DMS153 treated with DMSO at 0.1 percent for 48 hours (cell line): Measurements from ENCODE around the gene HEATR9.
A peak's percentile ranks its signal among the peaks of the same experiment; 100 is the strongest.

Source experiments
- DNase-seq: peaks from one replicate; lab custom pipeline; 2025; ENCODE audit not compliant: unreplicated experiment; lab: John Stamatoyannopoulos, UW

Gene HEATR9

GRCh38 chr17:35866341-35866950, 2.2 kb downstream of the HEATR9 start:
- DNase-seq = no peak

DNA sequence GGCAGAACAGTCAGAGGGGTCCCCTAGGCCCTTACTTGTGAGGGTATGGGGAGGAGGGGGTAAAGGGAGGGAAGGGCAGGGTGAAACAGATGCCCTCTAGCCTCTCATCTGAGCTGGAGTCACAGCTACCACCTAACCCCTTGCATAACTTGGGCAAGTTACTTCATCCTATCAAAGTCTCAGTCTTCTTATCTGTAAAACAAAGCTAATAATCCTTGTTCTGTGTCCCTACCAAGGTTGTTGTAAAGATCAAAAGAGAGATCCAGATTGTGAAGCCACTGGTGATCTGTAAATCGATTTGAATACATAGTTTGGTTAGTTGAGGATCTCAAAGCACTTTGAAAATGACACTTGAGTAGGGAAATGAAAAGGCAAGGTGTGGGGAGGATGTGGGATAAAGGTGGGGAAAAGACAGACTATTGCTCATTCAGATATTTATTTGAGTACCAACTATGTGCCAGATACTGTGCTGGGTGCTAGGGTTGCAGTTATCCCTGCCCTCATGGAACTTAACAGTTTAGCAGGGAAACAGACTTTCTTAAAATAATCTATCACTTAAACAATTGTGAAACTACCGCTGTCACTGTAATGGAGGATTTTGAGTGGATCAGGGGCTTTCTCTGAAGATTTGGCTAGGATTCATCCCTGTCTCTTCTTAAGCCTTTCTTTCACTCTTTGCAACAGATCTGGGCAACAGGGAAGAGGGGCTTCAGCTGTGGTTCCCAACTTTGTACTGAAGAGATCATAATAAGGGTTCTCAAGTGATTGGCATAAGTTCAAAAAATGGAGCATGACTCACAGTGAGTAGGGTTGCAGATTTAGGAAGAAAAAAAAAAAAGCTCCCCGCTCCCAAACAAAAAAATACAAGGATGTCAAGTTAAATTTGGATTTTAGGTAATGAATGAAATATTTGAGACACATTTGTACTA, 3.0 kb downstream of the HEATR9 start:
- DNase-seq = no peak

DNA sequence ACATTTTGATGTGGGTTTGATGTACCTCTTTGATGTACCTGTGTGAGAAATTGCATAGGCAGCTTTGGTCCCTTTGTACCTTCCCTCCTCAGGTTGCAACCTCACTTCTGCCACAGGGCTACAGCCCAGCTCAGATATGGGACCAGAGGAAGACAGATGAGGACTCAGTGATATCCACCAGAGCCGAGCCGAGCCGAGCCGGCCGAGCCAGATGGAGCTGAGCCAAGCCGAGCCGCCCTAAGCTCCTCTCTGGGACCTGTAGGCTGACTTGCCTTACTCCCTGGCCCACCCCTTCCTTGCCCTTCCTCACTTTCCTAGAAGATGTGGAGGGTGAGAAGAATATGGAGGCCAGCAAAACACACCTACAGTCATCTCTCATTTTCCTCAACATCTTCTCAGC, 3.8 kb downstream of the HEATR9 start:
- no peak for DNase-seq

- DNase-seq = no peak
These were observed 12.1 kb downstream of the HEATR9 start for GRCh38 chr17:35856603-35857002.

- no peak for DNase-seq
These were observed 12.7 kb downstream of the HEATR9 start for GRCh38 chr17:35855965-35856364.

DNA sequence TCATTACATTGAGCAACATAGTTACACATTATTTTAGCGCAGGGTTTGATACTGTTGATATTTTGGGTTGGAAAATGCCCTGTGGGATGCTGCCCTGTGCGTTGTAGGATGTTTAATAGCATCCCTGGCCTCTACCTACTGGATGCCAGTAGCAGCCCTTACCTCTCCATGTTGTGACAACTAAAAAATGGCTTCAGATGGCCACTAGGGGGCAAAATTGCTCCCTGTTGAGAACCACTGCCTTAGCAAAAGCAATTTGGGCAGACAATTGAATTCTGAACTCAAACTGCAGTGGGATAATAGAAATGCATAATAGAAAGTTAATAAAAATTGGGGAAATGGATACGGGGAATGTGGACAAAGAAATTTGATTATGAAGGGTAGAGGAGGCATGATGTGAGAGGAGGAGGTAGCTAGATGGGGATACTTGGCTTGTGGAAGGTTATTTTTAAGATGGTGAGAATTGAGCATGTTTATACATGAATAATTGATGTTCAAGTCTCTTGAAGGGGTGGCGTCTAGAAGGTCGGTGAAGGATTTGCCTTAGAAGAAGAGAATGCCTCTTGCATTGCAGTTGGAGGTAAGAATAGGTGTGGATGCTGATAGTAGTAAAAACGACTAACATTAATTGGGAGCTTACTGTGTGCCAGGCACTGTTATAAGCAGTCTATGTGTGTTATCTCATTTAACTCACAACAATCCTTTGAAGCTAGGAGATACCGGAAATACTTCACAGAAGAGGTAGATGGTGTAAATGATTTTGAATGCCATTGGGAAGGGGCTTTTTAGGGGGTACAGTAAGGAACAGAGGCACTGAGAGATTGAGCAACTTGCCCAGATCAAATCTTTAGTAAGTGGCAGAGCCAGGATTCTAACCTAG, 19.0 kb downstream of the HEATR9 start:
- peak; percentile 39 for DNase-seq

DNA sequence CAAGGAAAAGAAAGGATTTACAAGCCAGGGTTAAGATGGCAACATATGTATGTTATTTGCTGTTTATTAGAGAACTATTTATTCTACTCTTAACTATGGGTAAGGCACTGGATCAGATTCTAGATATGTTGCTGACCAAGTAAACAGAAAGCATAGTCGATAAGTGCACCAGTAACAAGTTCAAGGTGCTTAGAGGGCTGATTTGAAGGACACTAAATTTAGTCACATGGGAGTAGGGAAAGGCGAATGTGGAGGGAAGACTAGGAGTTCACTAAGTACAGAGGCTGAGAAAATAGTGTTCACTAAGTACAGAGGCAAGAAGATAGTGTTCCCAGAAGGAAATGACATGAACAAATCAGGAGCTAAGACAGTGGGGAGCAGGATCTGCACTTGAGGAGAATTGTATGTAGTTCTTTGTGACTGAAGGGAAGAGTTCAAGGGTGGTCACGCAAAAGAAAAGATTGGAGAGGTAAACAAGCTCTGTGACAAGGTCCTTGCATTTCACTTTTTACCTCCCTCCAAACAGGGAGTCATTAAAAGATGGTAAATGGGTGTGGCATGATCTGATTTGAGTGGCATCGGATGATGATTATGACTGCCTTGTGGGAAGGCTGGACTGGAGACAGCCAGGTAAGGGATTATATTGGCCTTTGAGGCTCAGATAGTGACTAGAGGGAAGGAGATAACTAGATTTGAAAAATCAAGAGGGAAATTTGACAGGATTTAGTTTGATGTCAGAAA, 20.9 kb downstream of the HEATR9 start:
- DNase-seq = no peak

DNA sequence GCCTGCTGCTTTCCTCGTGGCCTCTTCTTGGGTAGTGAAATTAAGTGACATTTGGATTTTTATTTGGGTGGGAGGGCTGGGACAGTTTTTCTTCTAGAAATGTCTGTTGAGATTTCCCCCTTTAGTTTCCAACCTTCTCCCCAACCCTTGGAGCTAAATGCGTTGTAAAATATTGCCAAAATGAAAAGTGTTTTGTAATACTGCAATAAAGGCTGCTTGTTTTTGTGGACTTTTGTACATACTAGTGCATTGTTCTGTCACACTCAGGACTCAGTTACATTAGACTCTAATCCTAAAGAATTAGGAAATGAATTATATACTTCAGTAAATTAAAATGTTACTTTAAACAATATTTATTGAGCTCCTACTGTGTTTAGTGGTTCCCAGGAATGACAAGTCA, 21.7 kb downstream of the HEATR9 start:
- DNase-seq = no peak

GRCh38 chr17:35846055-35846809, 22.5 kb downstream of the HEATR9 start:
- DNase-seq = no peak

GRCh38 chr17:35844547-35844946, 24.1 kb downstream of the HEATR9 start:
- DNase-seq = no peak

DNA sequence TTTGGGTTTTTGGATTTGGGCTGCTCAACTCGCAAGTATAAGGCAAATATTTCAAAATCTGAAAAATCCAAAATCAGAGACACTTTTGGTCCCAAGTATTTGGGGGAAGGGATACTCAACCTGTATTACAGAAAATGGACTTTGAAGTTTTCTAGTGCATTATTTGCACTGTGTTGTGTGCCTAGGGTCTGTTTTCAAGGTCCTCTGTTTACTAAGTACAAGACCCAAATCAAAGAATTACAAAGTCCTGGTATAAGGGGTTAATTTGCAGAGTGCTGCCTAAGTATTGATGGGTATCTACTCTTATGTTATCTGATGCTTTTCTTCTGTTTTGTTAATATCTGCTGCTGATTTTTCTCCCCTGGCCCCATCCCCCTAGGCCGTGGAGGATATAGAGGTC, 25.0 kb downstream of the HEATR9 start:
- no peak for DNase-seq

- no peak for DNase-seq
These were observed 26.5 kb downstream of the HEATR9 start for GRCh38 chr17:35842239-35842638.

DNA sequence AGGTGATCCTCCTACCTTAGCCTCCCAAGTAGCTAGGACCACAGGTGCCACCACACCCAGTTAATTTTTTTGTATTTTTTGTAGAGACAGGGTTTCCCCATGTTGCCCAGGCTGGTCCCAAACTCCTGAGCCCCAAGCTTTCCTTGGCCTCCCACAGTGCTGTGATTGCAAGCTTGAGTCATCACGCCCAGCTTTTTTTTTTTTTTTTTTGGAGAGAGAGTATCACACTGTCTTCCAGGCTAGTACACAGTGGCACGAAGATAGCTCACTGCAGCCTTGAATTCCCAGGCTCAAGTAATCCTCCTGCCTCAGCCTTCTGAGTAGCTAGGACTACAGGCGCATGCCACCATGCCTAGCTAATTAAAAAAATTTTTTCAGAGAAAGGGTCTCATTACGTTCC, 27.2 kb downstream of the HEATR9 start:
- DNase-seq = no peak

DNA sequence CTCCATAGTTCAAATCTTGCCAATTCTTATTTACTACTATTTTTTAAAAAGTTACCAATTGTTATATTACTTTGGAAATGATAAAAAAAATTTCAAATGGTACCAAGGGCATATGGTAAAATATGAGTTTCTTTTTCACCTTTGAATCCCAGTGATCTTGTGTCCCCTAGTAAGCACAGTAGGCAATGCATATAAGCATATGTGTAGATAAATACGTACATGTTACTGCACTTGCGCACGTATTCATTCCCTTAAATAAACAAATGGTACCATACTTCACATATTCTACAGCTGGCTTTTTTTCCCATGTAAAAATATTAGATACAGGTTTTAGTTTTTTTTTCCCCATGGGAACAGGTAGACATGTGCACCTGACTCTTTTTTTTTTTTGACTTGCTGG, 27.6 kb downstream of the HEATR9 start:
- DNase-seq = no peak

- DNase-seq = no peak
These were observed 43.5 kb downstream of the HEATR9 start for GRCh38 chr17:35825206-35825605.

DNA sequence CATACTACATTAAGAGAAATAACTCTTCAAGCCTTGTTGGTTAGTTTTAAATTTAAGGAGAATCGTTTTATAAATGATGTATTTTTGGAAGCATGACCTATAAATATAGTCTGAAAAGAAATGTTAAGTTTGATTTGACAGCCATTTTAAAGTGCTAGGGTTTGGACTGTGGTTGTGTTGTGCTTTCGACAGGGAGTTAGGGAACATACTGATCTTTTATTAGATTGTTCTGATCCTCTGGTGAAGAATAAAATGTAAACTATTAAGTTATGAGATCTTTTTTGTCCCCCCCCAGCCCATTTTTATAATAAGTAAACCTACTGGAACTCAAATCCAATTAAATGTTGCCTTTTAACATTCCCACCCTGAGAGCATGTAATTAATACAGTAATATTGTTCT, 47.4 kb downstream of the HEATR9 start:
- DNase-seq = no peak

DNA sequence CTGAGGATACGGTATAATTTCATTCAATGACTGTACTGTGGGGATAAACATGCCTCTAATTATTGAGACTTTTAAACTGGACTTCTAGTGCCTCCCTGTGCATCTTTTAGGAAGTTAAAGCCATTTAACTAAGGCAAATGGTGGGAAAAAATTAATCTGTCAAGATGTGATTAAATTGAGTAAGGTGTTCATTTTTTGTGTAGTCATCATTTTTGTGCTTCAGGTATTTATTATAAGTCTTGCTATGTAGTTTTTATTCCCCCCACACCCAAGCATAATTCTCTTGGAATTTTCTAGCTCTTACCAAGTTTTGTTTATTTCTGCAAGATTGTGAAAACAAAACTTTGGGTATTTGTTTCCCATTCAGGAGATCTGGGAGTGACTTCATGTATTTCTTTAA, 49.2 kb downstream of the HEATR9 start:
- no peak for DNase-seq

- DNase-seq = no peak
These were observed 51.5 kb downstream of the HEATR9 start for GRCh38 chr17:35817196-35817595.

DNA sequence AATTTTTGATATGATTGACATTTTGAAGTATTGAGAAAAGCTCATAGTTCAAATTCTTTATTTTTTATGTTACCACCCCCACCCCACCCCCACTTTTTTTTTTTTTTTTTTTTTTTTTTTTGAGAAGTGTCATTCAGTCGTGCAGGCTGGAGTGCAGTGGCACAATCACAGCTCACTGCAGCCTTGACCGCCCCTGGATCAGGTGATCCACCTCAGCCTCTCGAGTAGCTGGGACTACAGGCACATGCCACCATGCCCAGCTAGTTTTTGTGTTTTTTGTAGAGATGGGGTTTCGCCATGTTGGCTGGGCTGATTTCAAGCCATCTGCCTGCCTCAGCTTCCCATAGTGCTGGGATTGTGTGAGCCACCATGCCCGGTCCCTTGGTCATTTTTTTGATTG, 52.0 kb downstream of the HEATR9 start:
- DNase-seq = no peak

- DNase-seq = no peak
These were observed 56.2 kb downstream of the HEATR9 start for GRCh38 chr17:35812456-35812855.
